Thoracic aorta endothelial cell (primary cell): ENCODE results near the gene EEF2. TPM values are rescaled to one million over a fixed set of nuclear protein-coding genes. Genes with fewer than 3 reads are reported as not detected.

Source experiments
- small RNA-seq: library from RNA; depleted of rRNA; stranded (forward); fragments of <200 nt; gene quantifications from one replicate; pipeline ENCODE3, GENCODE V24; 2012
- total RNA-seq: library from RNA; depleted of rRNA; stranded (reverse); fragments of >200 nt; gene quantifications from 2 replicates; pipeline ENCODE4 v1.2.3, GENCODE V29; 2012

The EEF2 gene
- 1,764 and 1,853 TPM in 2 replicates for total RNA-seq

DNA sequence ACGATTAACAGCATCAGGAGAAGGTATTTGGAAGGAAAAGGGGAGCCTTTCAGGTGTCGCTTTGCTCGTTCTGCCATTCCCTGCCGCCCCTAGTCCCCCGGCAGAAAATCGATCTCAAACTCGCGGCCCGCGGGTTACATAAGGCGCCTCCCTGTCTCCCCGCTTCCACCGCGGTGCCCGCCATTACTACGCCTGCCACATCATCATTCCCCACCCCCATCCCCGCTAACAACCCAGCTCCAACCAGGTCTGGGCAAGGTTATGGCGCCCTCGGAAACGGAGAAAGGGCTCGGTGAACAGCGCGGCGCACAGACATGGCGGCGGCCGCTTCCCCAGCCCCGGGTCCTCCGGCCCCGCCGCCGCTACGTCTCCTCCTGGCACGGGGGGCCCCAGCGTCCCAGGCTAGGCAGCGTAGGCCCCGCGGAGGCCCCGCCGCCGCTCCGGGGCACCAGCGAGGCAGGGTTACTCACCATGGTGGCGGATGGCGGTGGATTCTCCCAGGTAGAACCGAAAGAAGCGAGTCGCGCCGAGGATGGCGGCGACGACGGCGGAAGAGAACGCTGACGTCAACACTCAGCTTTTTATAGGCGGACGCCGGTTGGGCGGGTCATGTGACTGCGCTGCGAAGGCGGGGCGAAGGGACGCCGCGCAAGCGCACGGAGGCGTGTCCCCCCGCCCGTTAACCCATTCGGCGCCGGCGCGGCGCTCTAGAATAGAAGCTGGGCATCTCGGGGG lies at the start of gene EEF2:
EEF2 (minus strand) TSS at position 556 of the 735 bp plus-strand sequence; CDS start at position 473, 83 bp downstream.

DNA sequence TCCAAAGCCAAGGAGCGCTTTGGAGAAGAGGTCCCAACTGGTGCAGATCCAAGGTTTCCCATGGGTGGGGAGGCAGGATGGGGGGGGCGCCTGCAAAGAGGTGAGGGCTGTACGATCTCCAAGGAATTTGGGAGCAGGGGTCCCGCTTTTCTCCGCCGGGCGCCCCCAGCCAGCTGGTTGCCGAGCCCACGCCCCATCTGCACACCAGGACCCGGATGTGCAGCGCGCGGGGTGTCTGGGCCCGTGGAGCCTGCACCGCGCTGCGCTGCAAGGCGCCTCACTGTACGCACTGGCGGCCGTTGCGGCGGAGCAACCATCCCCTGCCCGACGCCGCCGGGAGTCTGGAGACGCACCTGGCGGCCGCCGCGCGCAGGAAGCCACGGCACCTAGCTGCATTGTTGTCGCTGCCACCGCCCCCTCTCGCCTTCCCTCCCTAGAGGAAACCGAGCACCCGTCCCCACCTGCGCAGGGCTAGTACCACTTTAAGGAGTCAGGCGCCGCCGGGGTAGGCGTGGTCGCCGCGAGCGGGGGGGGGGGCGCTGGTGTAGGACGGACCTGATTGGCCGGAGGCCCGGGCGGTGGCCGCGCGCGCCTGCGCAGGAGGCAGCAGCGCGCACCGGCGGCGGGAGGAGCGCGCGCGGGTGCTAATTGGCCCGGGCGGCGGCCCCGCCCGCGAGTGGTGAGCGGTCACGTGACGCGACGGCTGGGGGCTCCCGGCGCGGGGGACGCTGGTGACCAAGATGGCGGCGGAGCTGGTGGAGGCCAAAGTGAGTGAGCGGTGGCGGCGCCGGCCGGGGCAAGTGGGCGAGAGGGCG lies 22.0 kb upstream of the EEF2 start, which contains the start of gene PIAS4:
PIAS4 (plus strand) TSS at position 716 of the 815 bp plus-strand sequence; CDS start at position 741, 25 bp downstream.

DNA sequence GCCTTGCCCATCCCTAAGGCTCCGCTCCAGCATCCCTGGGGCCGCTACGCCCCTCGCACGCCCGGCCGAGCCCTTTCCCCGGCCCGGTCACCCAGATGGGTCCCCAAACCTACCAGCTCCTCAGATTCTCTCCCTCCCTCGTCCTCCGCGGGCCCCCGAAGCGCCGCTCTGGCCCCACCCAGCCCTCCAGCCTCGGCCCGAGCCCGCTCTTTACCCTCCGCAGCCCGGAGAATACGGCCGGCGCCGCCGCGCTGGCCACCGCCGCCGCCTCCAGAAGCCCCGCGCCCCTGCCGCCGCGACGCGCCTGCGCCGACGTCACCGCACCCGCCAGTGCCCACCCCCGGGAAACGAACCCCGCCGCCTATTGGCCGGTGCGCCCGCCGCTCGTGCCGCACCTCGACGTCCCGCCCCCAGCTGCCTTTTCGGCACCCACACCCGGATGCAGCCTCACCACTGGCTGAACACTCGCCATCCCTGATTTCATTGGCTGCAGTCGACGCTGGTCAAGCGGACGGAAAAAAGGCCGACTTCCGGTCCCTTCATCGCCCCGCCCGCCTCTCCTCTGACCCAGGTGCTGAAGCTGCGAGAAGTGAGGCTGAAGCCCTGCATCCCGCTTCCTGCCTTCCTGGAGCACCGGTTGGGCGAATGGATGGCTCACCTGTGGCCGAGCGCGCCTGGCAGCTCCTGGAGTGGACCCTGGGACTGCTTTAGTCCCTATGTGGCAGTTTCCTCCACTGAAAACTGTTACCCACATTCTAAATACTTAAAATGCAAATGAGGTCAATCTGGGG lies 14.3 kb downstream of the EEF2 start, which contains the start of gene DAPK3:
DAPK3 (minus strand) TSS at position 292 of the 791 bp plus-strand sequence. CDS start 1,364 bp downstream, outside the sequence.

DNA sequence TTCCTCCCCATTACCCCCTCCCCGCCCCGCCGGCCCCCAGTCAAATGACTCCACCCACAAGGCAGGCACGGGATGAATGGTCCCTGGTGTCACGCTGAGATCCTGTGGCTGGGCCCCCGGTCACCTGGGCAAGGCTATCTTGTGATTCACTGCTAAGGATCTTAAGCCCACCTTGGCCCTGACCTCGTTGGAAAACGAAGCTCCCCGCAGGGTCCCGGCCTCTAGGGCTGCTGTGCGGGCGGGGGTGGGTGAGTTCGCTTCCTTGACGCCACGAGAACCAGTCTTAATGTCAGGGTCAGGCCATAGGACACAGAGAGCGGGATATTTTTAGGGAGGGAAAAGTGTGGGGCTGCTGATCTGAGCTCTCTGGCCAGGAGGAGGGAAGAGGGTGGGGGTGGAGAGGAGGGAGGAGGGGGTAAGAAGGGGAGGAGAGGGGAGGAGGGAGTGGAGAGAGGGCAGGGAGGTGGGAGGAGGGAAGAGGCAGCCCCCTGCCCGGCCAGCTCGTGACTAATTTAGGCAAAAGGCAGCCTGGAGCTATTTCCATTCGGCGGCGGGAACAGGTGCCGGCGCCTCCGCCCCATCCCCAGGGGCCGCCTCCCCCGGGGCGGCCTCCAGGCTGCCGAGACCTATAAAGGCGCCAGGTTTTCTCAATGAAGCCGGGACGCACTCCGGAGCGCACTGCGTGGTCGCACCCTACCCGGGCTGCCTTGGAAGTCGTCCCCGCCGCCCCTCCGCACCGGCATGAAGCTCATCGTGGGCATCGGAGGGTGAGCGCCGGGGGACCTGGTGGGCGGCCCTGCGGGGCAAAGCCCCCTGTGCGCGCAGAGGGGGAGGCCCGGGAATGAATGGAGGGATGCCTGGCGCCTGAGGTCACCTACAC lies 52.1 kb downstream of the EEF2 start, which contains the start of gene NMRK2:
NMRK2 (plus strand) TSS at position 139 of the 880 bp plus-strand sequence; CDS start at position 742, 603 bp downstream.

Small RNAs within 50 kb of the gene (small RNA-seq; reads per million reads assigned to genes)
- 25.3 reads per million, percentile 96 among the genes with 10 or more reads in this experiment for gene SNORD37

Other genes with a start within 250 kb of the EEF2 start
- 17.7 and 18.6 TPM in 2 replicates for gene APBA3, start 223.8 kb downstream of the EEF2 start, total RNA-seq
- gene MRPL54, start 222.8 kb downstream of the EEF2 start, total RNA-seq, result 43.4 and 49.3 TPM in 2 replicates
- gene RAX2, start 213.2 kb downstream of the EEF2 start, total RNA-seq, result not detected in 2 replicates
- 0.29 TPM in 1 of 2 replicates, not detected in the other for gene MATK, start 199.1 kb downstream of the EEF2 start, total RNA-seq
- not detected in 2 replicates for gene ZFR2, start 116.4 kb downstream of the EEF2 start, total RNA-seq
- 0.13 TPM in 1 of 2 replicates, not detected in the other for gene ATCAY, start 104.8 kb downstream of the EEF2 start, total RNA-seq
- not detected in 2 replicates for gene NMRK2, start 52.4 kb downstream of the EEF2 start, total RNA-seq
- gene DAPK3, start 14.4 kb downstream of the EEF2 start, total RNA-seq, result 80.1 and 86.1 TPM in 2 replicates
- 31.3 and 35.8 TPM in 2 replicates for gene PIAS4, start 22.3 kb upstream of the EEF2 start, total RNA-seq
- 19.9 and 28.3 TPM in 2 replicates for gene ZBTB7A, start 81.4 kb upstream of the EEF2 start, total RNA-seq
- 143 and 156 TPM in 2 replicates for gene MAP2K2, start 138.7 kb upstream of the EEF2 start, total RNA-seq
- gene CREB3L3, start 168.2 kb upstream of the EEF2 start, total RNA-seq, result not detected in 2 replicates
- gene SIRT6, start 197.1 kb upstream of the EEF2 start, total RNA-seq, result 11.3 and 12.4 TPM in 2 replicates
- gene ANKRD24, start 197.2 kb upstream of the EEF2 start, total RNA-seq, result 0.13 and 0.14 TPM in 2 replicates
- gene EBI3, start 244.1 kb upstream of the EEF2 start, total RNA-seq, result 0.14 and 0.27 TPM in 2 replicates